ENCODE results near the gene TUBGCP2. TPM values are rescaled to one million over a fixed set of nuclear protein-coding genes. Genes with fewer than 3 reads are reported as not detected.

Gene TUBGCP2
- total RNA-seq, result 50.6 and 51.5 TPM in 2 replicates

DNA sequence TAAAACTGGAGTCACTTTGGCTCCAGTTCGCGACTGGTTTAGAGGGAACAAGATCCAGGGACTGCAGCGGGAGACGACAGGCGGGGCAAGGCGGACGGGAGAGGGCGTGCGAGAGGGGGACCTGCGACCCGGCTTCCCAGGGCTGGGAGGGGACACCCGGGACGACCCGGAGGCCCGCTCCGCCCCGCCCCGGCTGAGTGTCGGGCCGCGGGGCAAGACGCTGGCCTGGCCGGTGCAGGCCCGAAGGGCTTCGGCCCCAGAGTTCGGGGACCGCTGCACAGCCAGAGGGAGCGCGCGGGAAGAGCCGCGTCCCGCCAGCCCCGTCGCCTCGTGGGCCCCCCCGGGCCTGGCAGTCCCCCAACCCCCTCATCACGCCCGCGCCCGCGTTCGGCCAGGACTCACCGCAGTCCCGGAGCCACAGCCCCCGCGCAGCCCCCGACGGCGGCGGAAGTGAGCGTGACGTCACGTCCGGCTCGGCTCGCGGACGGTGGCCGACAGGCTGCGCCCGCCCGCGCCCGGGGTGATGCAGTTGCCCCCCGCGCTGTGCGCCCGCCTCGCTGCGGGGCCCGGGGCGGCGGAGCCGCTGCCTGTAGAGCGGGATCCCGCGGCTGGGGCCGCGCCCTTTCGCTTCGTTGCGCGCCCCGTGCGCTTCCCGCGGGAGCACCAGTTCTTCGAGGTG lies at the start of gene TUBGCP2, which contains the start of gene ZNF511:
Gene TUBGCP2 (minus strand): TSS at position 452 of the 679 bp plus-strand sequence. CDS start 5,931 bp downstream, outside the sequence.
Gene ZNF511 (plus strand): TSS at position 494 of the 679 bp plus-strand sequence. CDS start 30 bp downstream, at position 524.

DNA sequence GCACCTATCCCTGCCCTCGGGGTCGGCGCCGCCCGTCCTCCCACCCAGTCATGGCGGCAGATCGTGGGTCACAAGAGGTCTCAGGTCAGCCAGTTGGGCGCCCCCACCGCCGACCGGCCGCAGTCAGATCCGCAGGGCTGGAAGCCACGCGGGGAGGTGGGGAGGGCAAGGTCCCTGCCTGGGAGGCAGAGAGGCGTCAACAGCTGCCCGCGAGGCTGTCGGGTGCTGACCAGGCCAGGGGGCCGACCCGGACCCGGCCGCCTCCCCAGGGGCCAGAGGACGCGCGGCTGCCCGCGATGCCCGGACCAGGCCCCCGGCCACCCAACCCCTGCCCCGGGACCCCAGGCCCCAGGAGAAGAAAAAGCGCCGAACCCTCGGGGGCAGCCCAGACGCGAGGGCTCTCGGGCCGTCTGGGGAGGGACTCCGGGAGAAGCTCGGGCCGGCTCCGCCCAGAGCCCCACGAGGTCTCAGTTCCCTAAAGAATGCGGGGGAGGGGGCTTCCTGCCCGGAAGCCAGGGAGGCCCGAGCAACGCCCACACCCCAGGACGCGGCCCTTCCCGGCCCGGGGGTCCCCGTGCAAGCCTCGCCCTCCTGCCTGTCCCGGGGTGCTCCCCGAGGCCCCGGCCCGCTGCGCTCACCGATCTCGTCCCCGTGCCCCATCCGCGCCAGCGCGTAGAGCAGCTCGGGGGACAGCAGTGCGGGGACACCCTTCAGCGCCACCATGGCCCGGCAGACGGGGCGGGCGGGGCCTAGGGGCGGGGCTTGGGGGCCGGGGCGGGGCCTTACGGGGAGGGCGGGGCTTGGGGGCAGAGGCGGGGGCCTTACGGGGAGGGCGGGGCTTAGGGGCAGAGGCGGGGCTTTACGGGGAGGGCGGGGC lies 48.9 kb upstream of the TUBGCP2 start, which contains the start of gene FUOM:
Gene FUOM (minus strand): TSS at position 735 of the 877 bp plus-strand sequence. CDS start 12 bp downstream, at position 723.

GRCh38 chr10:133336577-133337369 lies 28.1 kb upstream of the TUBGCP2 start, which contains the start of gene CALY:
TSS of gene CALY (minus strand) at chr10:133336896. CDS start at chr10:133328989, 7,907 bp downstream.

DNA sequence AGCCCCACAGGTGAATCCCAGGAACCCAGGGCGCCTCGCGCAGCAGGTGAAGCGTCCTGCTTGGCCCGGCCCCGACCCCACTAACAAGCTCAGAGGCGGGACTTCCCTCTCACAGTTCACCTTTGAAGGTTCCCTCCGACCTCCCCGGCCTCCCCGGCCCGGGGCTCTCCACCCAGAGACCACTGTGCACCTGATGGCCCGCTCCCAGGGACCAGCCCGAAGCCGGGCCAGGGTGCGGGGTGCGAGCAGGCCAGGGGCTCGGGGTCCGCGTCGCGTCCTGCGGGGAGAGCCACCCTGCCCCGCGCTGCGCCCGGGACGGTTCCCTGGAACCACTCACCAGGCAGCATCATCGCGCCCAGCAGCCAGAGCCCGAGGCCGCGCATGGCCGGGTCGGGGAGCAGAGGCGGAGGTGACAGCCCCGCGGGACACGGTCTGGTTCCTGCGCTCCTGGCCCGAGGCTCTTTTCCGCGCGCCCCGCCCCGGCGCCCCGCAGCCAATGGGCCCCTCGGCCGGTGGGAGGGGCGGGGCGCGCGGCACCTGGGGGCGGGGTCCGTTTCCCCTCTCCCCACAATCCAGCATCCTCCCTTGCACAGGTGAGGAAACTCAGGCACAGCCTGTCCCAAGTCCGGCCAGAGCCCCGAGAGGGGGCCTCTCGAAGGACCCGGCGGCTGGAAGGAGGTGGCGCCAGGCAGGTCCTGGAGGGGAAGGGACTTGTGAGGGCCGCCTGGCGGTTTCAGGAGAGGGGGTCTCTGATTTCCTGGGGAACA lies 32.1 kb downstream of the TUBGCP2 start, which contains the start of gene ADAM8:
Gene ADAM8 (minus strand): TSS at position 434 of the 767 bp plus-strand sequence. CDS start 51 bp downstream, at position 383.

DNA sequence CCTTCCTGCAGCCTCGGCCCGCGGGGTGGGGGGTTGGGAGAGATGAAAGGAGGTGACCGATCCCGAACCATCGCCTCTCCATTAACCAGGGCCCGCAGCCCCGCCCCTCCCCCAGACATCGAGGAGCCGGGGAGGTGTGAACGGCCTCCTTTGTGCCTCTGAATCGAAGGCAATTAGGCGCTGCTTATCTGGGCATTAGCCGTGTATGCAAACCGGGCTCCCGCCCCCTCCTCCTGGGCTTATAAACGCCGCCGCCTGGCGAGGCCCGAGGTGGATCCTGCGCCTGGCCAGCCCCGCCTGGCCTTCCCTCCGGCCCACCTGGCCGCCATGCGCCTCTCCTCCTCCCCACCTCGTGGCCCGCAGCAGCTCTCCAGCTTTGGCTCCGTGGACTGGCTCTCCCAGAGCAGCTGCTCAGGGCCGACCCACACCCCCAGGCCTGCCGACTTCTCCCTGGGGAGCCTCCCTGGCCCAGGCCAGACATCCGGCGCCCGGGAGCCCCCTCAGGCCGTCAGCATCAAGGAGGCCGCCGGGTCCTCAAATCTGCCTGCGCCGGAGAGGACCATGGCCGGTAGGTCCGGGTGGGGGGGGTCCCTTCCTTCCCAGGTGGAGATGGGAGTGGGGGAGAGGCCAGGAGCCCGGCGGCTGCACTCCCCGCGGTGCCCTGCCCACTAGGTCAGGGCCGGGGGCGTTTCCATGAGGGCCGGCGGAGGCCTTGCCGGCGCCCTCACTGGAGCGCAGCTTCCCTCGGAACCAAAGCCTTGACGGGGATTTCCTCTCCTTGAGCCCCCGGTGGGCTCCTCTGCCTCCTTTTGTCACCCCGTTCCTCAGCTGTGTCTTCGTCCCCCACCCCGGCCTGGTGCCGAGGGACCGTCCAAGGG lies 70.8 kb downstream of the TUBGCP2 start, which contains the start of gene VENTX:
Gene VENTX (plus strand): TSS at position 268 of the 878 bp plus-strand sequence. CDS start 60 bp downstream, at position 328.

DNA sequence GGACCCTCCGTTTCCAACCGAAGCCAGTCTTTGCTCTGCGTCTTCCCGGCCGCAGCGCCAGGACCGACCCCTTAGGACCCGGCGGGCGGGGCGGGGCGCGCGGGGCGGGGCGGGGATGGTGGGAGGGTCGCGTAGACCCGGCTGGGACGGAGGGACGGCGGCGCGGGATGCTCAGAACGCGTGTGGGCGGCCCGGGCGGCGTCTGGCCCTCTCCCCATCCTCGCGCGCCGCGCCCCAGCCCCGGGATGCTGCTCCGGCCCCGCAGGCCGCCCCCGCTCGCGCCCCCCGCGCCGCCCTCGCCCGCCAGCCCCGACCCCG lies 78.7 kb downstream of the TUBGCP2 start, which contains the start of gene UTF1:
Gene UTF1 (plus strand): TSS at position 174 of the 318 bp plus-strand sequence. CDS start 72 bp downstream, at position 246.

Other genes with a start within 250 kb of the TUBGCP2 start
- gene ADGRA1, start 220.9 kb downstream of the TUBGCP2 start, total RNA-seq, result not detected in 2 replicates
- gene KNDC1, start 148.7 kb downstream of the TUBGCP2 start, total RNA-seq, result under 0.01 TPM in 1 of 2 replicates, not detected in the other
- gene UTF1, start 78.7 kb downstream of the TUBGCP2 start, total RNA-seq, result not detected in 2 replicates
- gene VENTX, start 71.0 kb downstream of the TUBGCP2 start, total RNA-seq, result not detected in 2 replicates
- gene ADAM8, start 32.0 kb downstream of the TUBGCP2 start, total RNA-seq, result 0.18 and 0.75 TPM in 2 replicates
- gene ZNF511, start within 50 bp of the TUBGCP2 start, total RNA-seq, result 23.0 and 24.7 TPM in 2 replicates
- not detected in 2 replicates for gene CALY, start 28.0 kb upstream of the TUBGCP2 start, total RNA-seq
- not detected in 2 replicates for gene PRAP1, start 38.5 kb upstream of the TUBGCP2 start, total RNA-seq
- 17.0 and 29.5 TPM in 2 replicates for gene FUOM, start 49.1 kb upstream of the TUBGCP2 start, total RNA-seq
- gene ECHS1, start 64.5 kb upstream of the TUBGCP2 start, total RNA-seq, result 52.2 and 71.7 TPM in 2 replicates
- gene PAOX, start 70.4 kb upstream of the TUBGCP2 start, total RNA-seq, result 6.7 and 7.0 TPM in 2 replicates
- gene MTG1, start 85.3 kb upstream of the TUBGCP2 start, total RNA-seq, result 40.2 and 40.4 TPM in 2 replicates
- under 0.01 TPM in 2 replicates for gene SPRN, start 115.8 kb upstream of the TUBGCP2 start, total RNA-seq
- gene SCART1, start 145.1 kb upstream of the TUBGCP2 start, total RNA-seq, result 0.54 and 1.3 TPM in 2 replicates
- gene CYP2E1, start 218.5 kb upstream of the TUBGCP2 start, total RNA-seq, result 0.47 TPM in 1 of 2 replicates, not detected in the other